ENCODE results near the gene CHI3L2. TPM values are rescaled to one million over a fixed set of nuclear protein-coding genes. Genes with fewer than 3 reads are reported as not detected.

Gene CHI3L2
- total RNA-seq, 1 experiment from 2014 or later = 0.61 TPM

- TF ChIP-seq SMAD4 (CRISPR knock-in tag; IDR thresholded peaks at IDR 0.05) (no peak), ARID4B (CRISPR knock-in tag; IDR thresholded peaks at IDR 0.05; ENCODE audit: borderline replicate concordance) (no peak), ATF1 (CRISPR knock-in tag; IDR thresholded peaks at IDR 0.05) (no peak), PRRX2 (CRISPR knock-in tag; IDR thresholded peaks at IDR 0.05) (no peak), ZNF532 (CRISPR knock-in tag; IDR thresholded peaks at IDR 0.05; ENCODE audit: borderline replicate concordance) (no peak), OVOL2 (CRISPR knock-in tag; IDR thresholded peaks at IDR 0.05; ENCODE audit: borderline replicate concordance) (no peak), NR3C1 (CRISPR knock-in tag; conservative IDR thresholded peaks at IDR 0.05; ENCODE audit: low read depth) (no peak), IRF2 (CRISPR knock-in tag; IDR thresholded peaks at IDR 0.05; ENCODE audit: borderline replicate concordance, low read depth) (no peak), GTF2I (CRISPR knock-in tag; conservative IDR thresholded peaks at IDR 0.05) (no peak), CTCF (IDR thresholded peaks at IDR 0.05) (no peak), PREB (CRISPR knock-in tag; IDR thresholded peaks at IDR 0.05; ENCODE audit: borderline replicate concordance) (no peak), CREM (CRISPR knock-in tag; IDR thresholded peaks at IDR 0.05) (no peak), MLX (CRISPR knock-in tag; IDR thresholded peaks at IDR 0.05) (no peak)
Measured at GRCh38 chr1:111221276-111221632, 6.3 kb upstream of the CHI3L2 start (continued).

GRCh38 chr1:111221633-111222291, 5.8 kb upstream of the CHI3L2 start:
- ChIA-PET CTCF (interaction anchor here (0.6 to 5.8 kb wide), 4 partner anchors 61 to 179 kb away, joined by 3 to 63 read pairs (median 20); no protein-coding TSS in a partner anchor), POLR2A (no interaction called here)
- DNase-seq (ENCODE audit: low spot score) = no peak
- Mint-ChIP-seq H3K9me3 (0 out of 2 replicates have a peak, but pooled peaks cover 7% of the 10 kb centered on the region), H3K27ac (no peak overlapping the region), H3K36me3 (no peaks in the 10 kb centered on the region), H3K4me1 (peaks cover 49% of the 10 kb centered on the region), H3K27me3 (ENCODE audit: low read depth) (no peaks in the 10 kb centered on the region), H3K4me3 (no peak overlapping the region)
- ATAC-seq = no peak
- TF ChIP-seq SOX15 (CRISPR knock-in tag; IDR thresholded peaks at IDR 0.05) (no peak), GRHL2 (CRISPR knock-in tag; IDR thresholded peaks at IDR 0.05; ENCODE audit: insufficient replicate concordance, severe bottlenecking) (no peak), ZNF396 (CRISPR knock-in tag; IDR thresholded peaks at IDR 0.05; ENCODE audit: borderline replicate concordance) (no peak), ZNF512 (CRISPR knock-in tag; IDR thresholded peaks at IDR 0.05; ENCODE audit: borderline replicate concordance) (no peak), SMAD3 (CRISPR knock-in tag; IDR thresholded peaks at IDR 0.05; ENCODE audit: borderline replicate concordance) (no peak), ZNF423 (CRISPR knock-in tag; IDR thresholded peaks at IDR 0.05) (no peak), NR3C1 (CRISPR knock-in tag; conservative IDR thresholded peaks at IDR 0.05; ENCODE audit: low read depth) (no peak)

Data from WTC11 (cell line).